HCT116 (cell line): ENCODE results near the gene RALGAPA1. TPM values are rescaled to one million over a fixed set of nuclear protein-coding genes. Genes with fewer than 3 reads are reported as not detected.

ENCODE experiments used
- ATAC-seq: fragments of 200-7000 bp; cut with Tn5 transposase; 2 replicates; pipeline ENCODE4 v1.9.1; 2020; ENCODE audit warnings: mild to moderate bottlenecking, moderate library complexity
- BruUV-seq: library from RNA; stranded (reverse); fragments of 400-500 nt; replicated peaks from 2 replicates; lab custom pipeline; 2021; lab: Mats Ljungman, UMichigan
- CTCF ChIA-PET: fragments of 300-600 bp; sonication (Branson Sonifier 250); formaldehyde crosslinking; loops from one replicate; lab custom pipeline; 2021; ENCODE audit warnings: antibody characterized with exemption; lab: Charles Lee
- POLR2A ChIA-PET: fragments of 300-600, 350-600 bp; sonication (Branson Sonifier 250); formaldehyde crosslinking; loops from one replicate; lab custom pipeline; 2021; ENCODE audit warnings: antibody characterized with exemption; lab: Charles Lee
- RAD21 ChIA-PET, 2 experiments: fragments of 300-600 bp; sonication (Branson Sonifier 250); formaldehyde crosslinking; loops; one replicate each; lab custom pipeline; 2023; ENCODE audit warnings: low total read pairs in 2 of 2; ENCODE audit not compliant: uncharacterized antibody in 2 of 2, unreplicated experiment in 2 of 2, low non-redundant PET in 1 of 2; lab: Charles Lee
- DNase-seq: peaks from one replicate; pipeline ENCODE4 v3.0.0-alpha.2; 2010; ENCODE audit warnings: low read depth, low spot score
- H2AFZ ChIP-seq: fragments of 200-600 bp; shearing (Covaris generic), sonication (generic); 2 replicates; pipeline ENCODE4 v1.6.1; 2017; ENCODE audit warnings: low read depth, mixed run types, mixed read lengths, antibody characterized with exemption, low read length; ENCODE audit not compliant: poor library complexity, severe bottlenecking
- H3K27ac ChIP-seq: 2 replicates; pipeline ENCODE4 v1.5.1; 2012; ENCODE audit warnings: low read depth, low read length
- H3K27me3 ChIP-seq: fragments of 200-600 bp; sonication (generic); 2 replicates; pipeline ENCODE4 v1.6.1; 2016; ENCODE audit warnings: mixed run types, low read length, mixed read lengths; ENCODE audit not compliant: insufficient read depth
- H3K36me3 ChIP-seq, 2 experiments: fragments of 200-500 bp in 1 of 2; fragments of 200-600 bp in 1 of 2; sonication (Bioruptor generic) in 1 of 2; sonication (generic) in 1 of 2; 2 replicates each; pipeline versions ENCODE4 v1.5.1 to v1.6.1; 2014 to 2016; ENCODE audit warnings: low read length in 2 of 2, inconsistent platforms in 1 of 2, mixed read lengths in 1 of 2, mixed run types in 1 of 2; ENCODE audit not compliant: insufficient read depth in 2 of 2, control insufficient read depth in 1 of 2
- H3K4me1 ChIP-seq, 2 experiments: fragments of 200-600 bp in 1 of 2; sonication (generic) in 1 of 2; 2 replicates each; pipeline versions ENCODE4 v1.5.1 to v1.6.1; 2012 to 2017; ENCODE audit warnings: low read length in 2 of 2, inconsistent platforms in 1 of 2, mild to moderate bottlenecking in 1 of 2, mixed read lengths in 1 of 2, mixed run types in 1 of 2, moderate library complexity in 1 of 2; ENCODE audit not compliant: insufficient read depth in 2 of 2, control insufficient read depth in 1 of 2
- H3K4me2 ChIP-seq: fragments of 200-600 bp; sonication (generic); 2 replicates; pipeline ENCODE4 v1.6.1; 2017; ENCODE audit warnings: mixed run types, low read length, mixed read lengths
- H3K4me3 ChIP-seq, 2 experiments: fragments of 200-600 bp in 1 of 2; sonication (generic) in 1 of 2; replicated peaks in 1 of 2; 2 replicates each; pipeline ENCODE4 v1.5.1; 2011 to 2016; ENCODE audit warnings: low read length in 2 of 2, control low read depth in 1 of 2, low read depth in 1 of 2, mild to moderate bottlenecking in 1 of 2, mixed read lengths in 1 of 2, mixed run types in 1 of 2
- H3K79me2 ChIP-seq: fragments of 200-600 bp; sonication (generic); 2 replicates; pipeline ENCODE4 v1.6.1; 2017; ENCODE audit warnings: mild to moderate bottlenecking, mixed run types, low read length, moderate library complexity, mixed read lengths; ENCODE audit not compliant: insufficient read depth
- H3K9ac ChIP-seq: fragments of 200-600 bp; sonication (generic); 2 replicates; pipeline ENCODE4 v1.6.1; 2016; ENCODE audit warnings: low read length, mixed read lengths
- H3K9me2 ChIP-seq: fragments of 200-600 bp; sonication (generic), shearing (Covaris generic); 2 replicates; pipeline ENCODE4 v1.6.1; 2017; ENCODE audit warnings: mixed run types, mild to moderate bottlenecking, moderate library complexity; ENCODE audit not compliant: insufficient read depth
- H3K9me3 ChIP-seq, 2 experiments: fragments of 200-500 bp in 1 of 2; fragments of 200-600 bp in 1 of 2; sonication (Bioruptor generic) in 1 of 2; sonication (generic) in 1 of 2; 2 replicates each; pipeline ENCODE4 v1.6.1; 2014 to 2017; ENCODE audit warnings: low read length in 2 of 2, mixed read lengths in 2 of 2, inconsistent platforms in 1 of 2, low read depth in 1 of 2, mild to moderate bottlenecking in 1 of 2, mixed run types in 1 of 2, moderate library complexity in 1 of 2; ENCODE audit not compliant: control insufficient read depth in 1 of 2, insufficient read depth in 1 of 2
- H4K20me1 ChIP-seq: fragments of 200-600 bp; sonication (generic), shearing (Covaris generic); 2 replicates; pipeline ENCODE4 v1.6.1; 2017; ENCODE audit warnings: mixed run types, mild to moderate bottlenecking, moderate library complexity; ENCODE audit not compliant: insufficient read depth
- CEBPB ChIP-seq: IDR thresholded peaks from 2 replicates; pipeline ENCODE4 v1.6.1; 2012; ENCODE audit warnings: low read depth
- EGR1 ChIP-seq: IDR thresholded peaks from 2 replicates; pipeline ENCODE4 v1.6.1; 2012; ENCODE audit warnings: low read depth
- ELF1 ChIP-seq: IDR thresholded peaks from 2 replicates; pipeline ENCODE4 v1.6.1; 2012; ENCODE audit warnings: low read depth, borderline replicate concordance
- EZH2phosphoT487 ChIP-seq: fragments of 200-600 bp; IDR thresholded peaks from 2 replicates; pipeline ENCODE4 v1.6.1; 2018; ENCODE audit warnings: antibody characterized with exemption, borderline replicate concordance
- FOSL1 ChIP-seq: IDR thresholded peaks from 2 replicates; pipeline ENCODE4 v1.6.1; 2012; ENCODE audit warnings: low read depth
- JUND ChIP-seq: IDR thresholded peaks from 2 replicates; pipeline ENCODE4 v1.6.1; 2012
- MAX ChIP-seq: IDR thresholded peaks from 2 replicates; pipeline ENCODE4 v1.6.1; 2012
- POLR2A ChIP-seq: IDR thresholded peaks from 2 replicates; pipeline ENCODE4 v1.7.0; 2011; ENCODE audit warnings: borderline replicate concordance; ENCODE audit not compliant: insufficient read depth, insufficient read length; ENCODE audit errors: extremely low read depth
- POLR2AphosphoS5 ChIP-seq: IDR thresholded peaks from 2 replicates; pipeline ENCODE4 v1.6.1; 2011; ENCODE audit warnings: mild to moderate bottlenecking, low read depth, low read length, moderate library complexity
- RAD21 ChIP-seq: IDR thresholded peaks from 2 replicates; pipeline ENCODE4 v1.6.1; 2012; ENCODE audit warnings: low read depth, mild to moderate bottlenecking
- SIN3A ChIP-seq: IDR thresholded peaks from 2 replicates; pipeline ENCODE4 v1.6.1; 2012; ENCODE audit warnings: low read depth
- SP1 ChIP-seq: IDR thresholded peaks from 2 replicates; pipeline ENCODE4 v1.6.1; 2012; ENCODE audit warnings: low read depth
- TCF7L2 ChIP-seq: IDR thresholded peaks from 2 replicates; pipeline ENCODE4 v1.7.0; 2011; ENCODE audit warnings: borderline replicate concordance, inconsistent platforms; ENCODE audit not compliant: insufficient read depth, insufficient read length; ENCODE audit errors: extremely low read depth
- YY1 ChIP-seq: IDR thresholded peaks from 2 replicates; pipeline ENCODE4 v1.6.1; 2011; ENCODE audit warnings: low read length, low read depth, moderate library complexity, mild to moderate bottlenecking; ENCODE audit not compliant: insufficient replicate concordance; ENCODE audit errors: extremely low read depth
- ZFX ChIP-seq: fragments of 450-650 bp; IDR thresholded peaks from 2 replicates; pipeline ENCODE4 v1.6.1; 2017
- ZNF274 ChIP-seq: fragments of 200-500 bp; sonication (Bioruptor generic); IDR thresholded peaks from 2 replicates; pipeline ENCODE4 v1.6.1; 2014; ENCODE audit warnings: mild to moderate bottlenecking, low read depth, low read length, inconsistent platforms
- intact Hi-C: fragments of 100-400 bp; cut with micrococcal nuclease; formaldehyde crosslinking; loops from 2 replicates; pipeline ENCODE4 v1.10.0; 2022
- total RNA-seq: library from RNA; stranded (reverse); gene quantifications from one replicate; pipeline ENCODE4 v1.2.1, GENCODE V29; 2021; ENCODE audit not compliant: unreplicated experiment
- TF ChIP-seq, protein P1 (sequence below): IDR thresholded peaks from 2 replicates; pipeline ENCODE4 v1.6.1; 2011; ENCODE audit warnings: mild to moderate bottlenecking, low read length, moderate library complexity; ENCODE audit not compliant: insufficient replicate concordance; ENCODE audit errors: extremely low read depth
- TF ChIP-seq, protein P2 (sequence below): IDR thresholded peaks from 2 replicates; pipeline ENCODE4 v1.6.1; 2012; ENCODE audit warnings: low read depth
- TF ChIP-seq, protein P3 (sequence below): IDR thresholded peaks from 2 replicates; pipeline ENCODE4 v1.6.1; 2012

Gene RALGAPA1
- total RNA-seq, 1 experiment from 2014 or later, result 29.3 TPM

DNA sequence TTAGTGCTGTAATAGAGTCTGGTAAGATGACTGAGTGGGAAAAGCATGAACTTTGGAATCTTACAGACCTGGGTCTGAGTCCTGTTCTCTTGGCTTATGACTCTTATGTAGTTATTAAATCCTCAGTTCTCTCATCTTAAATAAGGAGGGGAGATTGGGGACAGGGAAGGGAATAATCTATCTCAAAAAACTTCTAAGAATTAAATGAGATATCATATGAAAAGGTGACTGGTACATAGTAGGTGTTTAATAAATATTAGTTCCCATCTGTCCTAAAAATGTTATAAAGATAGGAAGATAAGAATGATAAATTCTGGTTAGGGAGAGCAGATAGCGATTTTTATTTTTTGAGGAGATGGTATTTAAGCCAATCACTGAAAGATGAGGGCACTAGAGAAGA lies 156.1 kb downstream of the RALGAPA1 start (continued):
- TF ChIP-seq, protein P1, sequence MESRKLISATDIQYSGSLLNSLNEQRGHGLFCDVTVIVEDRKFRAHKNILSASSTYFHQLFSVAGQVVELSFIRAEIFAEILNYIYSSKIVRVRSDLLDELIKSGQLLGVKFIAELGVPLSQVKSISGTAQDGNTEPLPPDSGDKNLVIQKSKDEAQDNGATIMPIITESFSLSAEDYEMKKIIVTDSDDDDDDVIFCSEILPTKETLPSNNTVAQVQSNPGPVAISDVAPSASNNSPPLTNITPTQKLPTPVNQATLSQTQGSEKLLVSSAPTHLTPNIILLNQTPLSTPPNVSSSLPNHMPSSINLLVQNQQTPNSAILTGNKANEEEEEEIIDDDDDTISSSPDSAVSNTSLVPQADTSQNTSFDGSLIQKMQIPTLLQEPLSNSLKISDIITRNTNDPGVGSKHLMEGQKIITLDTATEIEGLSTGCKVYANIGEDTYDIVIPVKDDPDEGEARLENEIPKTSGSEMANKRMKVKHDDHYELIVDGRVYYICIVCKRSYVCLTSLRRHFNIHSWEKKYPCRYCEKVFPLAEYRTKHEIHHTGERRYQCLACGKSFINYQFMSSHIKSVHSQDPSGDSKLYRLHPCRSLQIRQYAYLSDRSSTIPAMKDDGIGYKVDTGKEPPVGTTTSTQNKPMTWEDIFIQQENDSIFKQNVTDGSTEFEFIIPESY, result no peak
- TF ChIP-seq YY1 (no peak), SIN3A (no peak), ZFX (no peak)

- Histone ChIP-seq H3K4me3 (no peak overlapping the region), H3K36me3 (peaks cover 0 to 4% of the 10 kb centered on the region in 2 experiments; a peak in 1 of 4 replicates), H4K20me1 (no peaks in the 10 kb centered on the region), H3K27ac (no peak overlapping the region), H2AFZ (no peak overlapping the region), H3K27me3 (no peaks in the 10 kb centered on the region), H3K79me2 (no peaks in the 10 kb centered on the region), H3K4me1 (no peaks in the 10 kb centered on the region), H3K9me3 (no peaks in the 10 kb centered on the region), H3K9ac (no peak overlapping the region), H3K4me2 (no peak overlapping the region), H3K9me2 (no peaks in the 10 kb centered on the region)
- intact Hi-C loops, result no loop called here
- DNase-seq (no peak), ATAC-seq (no peak)
- CTCF ChIA-PET, result no interaction called here
- no TSS peak for BruUV-seq
- POLR2A ChIA-PET, result no interaction called here
- RAD21 ChIA-PET, result no interaction called here
- TF ChIP-seq, protein P1, result no peak
- TF ChIP-seq MAX (no peak), SP1 (no peak), ZFX (no peak), TCF7L2 (no peak), ZNF274 (no peak), POLR2AphosphoS5 (no peak), CEBPB (no peak), JUND (no peak), ELF1 (no peak), EGR1 (no peak), YY1 (no peak), POLR2A (no peak), EZH2phosphoT487 (no peak), SIN3A (no peak), FOSL1 (no peak), RAD21 (no peak)
- TF ChIP-seq, protein P2, sequence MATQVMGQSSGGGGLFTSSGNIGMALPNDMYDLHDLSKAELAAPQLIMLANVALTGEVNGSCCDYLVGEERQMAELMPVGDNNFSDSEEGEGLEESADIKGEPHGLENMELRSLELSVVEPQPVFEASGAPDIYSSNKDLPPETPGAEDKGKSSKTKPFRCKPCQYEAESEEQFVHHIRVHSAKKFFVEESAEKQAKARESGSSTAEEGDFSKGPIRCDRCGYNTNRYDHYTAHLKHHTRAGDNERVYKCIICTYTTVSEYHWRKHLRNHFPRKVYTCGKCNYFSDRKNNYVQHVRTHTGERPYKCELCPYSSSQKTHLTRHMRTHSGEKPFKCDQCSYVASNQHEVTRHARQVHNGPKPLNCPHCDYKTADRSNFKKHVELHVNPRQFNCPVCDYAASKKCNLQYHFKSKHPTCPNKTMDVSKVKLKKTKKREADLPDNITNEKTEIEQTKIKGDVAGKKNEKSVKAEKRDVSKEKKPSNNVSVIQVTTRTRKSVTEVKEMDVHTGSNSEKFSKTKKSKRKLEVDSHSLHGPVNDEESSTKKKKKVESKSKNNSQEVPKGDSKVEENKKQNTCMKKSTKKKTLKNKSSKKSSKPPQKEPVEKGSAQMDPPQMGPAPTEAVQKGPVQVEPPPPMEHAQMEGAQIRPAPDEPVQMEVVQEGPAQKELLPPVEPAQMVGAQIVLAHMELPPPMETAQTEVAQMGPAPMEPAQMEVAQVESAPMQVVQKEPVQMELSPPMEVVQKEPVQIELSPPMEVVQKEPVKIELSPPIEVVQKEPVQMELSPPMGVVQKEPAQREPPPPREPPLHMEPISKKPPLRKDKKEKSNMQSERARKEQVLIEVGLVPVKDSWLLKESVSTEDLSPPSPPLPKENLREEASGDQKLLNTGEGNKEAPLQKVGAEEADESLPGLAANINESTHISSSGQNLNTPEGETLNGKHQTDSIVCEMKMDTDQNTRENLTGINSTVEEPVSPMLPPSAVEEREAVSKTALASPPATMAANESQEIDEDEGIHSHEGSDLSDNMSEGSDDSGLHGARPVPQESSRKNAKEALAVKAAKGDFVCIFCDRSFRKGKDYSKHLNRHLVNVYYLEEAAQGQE, result no peak
- TF ChIP-seq, protein P3, sequence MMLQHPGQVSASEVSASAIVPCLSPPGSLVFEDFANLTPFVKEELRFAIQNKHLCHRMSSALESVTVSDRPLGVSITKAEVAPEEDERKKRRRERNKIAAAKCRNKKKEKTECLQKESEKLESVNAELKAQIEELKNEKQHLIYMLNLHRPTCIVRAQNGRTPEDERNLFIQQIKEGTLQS, result no peak
Observed at GRCh38 chr14:35643513-35643912, 165.6 kb downstream of the RALGAPA1 start.
